Measurements from ENCODE around the gene CILP2.

Gene CILP2, protein sequence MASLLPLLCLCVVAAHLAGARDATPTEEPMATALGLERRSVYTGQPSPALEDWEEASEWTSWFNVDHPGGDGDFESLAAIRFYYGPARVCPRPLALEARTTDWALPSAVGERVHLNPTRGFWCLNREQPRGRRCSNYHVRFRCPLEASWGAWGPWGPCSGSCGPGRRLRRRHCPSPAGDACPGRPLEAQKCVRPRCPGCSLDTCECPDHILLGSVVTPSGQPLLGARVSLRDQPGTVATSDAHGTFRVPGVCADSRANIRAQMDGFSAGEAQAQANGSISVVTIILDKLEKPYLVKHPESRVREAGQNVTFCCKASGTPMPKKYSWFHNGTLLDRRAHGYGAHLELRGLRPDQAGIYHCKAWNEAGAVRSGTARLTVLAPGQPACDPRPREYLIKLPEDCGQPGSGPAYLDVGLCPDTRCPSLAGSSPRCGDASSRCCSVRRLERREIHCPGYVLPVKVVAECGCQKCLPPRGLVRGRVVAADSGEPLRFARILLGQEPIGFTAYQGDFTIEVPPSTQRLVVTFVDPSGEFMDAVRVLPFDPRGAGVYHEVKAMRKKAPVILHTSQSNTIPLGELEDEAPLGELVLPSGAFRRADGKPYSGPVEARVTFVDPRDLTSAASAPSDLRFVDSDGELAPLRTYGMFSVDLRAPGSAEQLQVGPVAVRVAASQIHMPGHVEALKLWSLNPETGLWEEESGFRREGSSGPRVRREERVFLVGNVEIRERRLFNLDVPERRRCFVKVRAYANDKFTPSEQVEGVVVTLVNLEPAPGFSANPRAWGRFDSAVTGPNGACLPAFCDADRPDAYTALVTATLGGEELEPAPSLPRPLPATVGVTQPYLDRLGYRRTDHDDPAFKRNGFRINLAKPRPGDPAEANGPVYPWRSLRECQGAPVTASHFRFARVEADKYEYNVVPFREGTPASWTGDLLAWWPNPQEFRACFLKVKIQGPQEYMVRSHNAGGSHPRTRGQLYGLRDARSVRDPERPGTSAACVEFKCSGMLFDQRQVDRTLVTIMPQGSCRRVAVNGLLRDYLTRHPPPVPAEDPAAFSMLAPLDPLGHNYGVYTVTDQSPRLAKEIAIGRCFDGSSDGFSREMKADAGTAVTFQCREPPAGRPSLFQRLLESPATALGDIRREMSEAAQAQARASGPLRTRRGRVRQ

DNA sequence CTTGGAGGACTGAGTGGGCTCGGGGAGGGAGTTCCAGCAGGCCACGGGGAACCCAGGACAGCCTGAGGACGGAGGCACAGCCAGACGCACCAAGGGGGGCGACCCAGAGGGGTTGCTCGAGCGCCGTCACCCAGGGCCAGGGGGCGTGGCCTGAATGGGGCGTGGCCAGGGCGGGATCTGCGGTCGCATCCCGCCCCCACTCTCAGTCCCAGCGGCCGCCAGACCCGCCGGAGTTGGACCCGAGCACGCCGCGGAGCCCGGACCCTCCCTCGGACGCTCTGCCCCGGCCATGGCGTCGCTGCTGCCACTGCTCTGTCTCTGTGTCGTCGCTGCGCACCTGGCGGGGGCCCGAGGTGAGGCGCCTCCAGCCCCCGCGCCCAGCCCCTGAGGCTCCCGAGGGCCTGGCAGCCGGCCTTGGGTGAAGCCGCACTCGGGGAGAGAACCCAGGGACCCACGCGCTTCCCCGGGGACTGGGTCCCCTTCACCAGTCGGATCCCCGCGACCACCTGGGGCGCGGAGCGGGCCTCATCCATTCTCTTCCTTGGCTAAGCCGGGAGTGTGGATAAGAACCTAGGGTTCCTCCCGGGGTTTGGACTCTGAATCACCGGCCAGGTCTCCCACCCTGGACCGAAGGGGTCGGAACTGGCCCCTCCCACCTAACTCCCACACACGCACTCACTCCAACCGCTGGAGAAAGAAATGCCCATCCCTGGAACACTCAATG lies at the start of gene CILP2:
Gene CILP2 (plus strand): TSS at position 205 of the 724 bp plus-strand sequence. CDS start 85 bp downstream, at position 290.
- H3K9ac ChIP-seq (ENCODE audit: low read length), result peak within 1 kb of the TSS; percentile 36
- no peaks in the 10 kb centered on the region for H3K4me1 ChIP-seq (ENCODE audit: control insufficient read depth, low read depth, low read length)
- no peaks in the 10 kb centered on the region for H3K9me3 ChIP-seq (ENCODE audit: control insufficient read depth, low read depth, low read length)
- peak within 1 kb of the TSS; percentile 59 for H3K4me3 ChIP-seq (ENCODE audit: low read length)
- no peaks in the 10 kb centered on the region for H3K36me3 ChIP-seq (ENCODE audit: control insufficient read depth, low read depth, low read length)
- peaks cover 19% of the 10 kb centered on the region for H3K27me3 ChIP-seq (ENCODE audit: control insufficient read depth, insufficient read depth, low read length)
- no peak within 1 kb of the TSS for H3K27ac ChIP-seq (ENCODE audit: low read length)

DNA sequence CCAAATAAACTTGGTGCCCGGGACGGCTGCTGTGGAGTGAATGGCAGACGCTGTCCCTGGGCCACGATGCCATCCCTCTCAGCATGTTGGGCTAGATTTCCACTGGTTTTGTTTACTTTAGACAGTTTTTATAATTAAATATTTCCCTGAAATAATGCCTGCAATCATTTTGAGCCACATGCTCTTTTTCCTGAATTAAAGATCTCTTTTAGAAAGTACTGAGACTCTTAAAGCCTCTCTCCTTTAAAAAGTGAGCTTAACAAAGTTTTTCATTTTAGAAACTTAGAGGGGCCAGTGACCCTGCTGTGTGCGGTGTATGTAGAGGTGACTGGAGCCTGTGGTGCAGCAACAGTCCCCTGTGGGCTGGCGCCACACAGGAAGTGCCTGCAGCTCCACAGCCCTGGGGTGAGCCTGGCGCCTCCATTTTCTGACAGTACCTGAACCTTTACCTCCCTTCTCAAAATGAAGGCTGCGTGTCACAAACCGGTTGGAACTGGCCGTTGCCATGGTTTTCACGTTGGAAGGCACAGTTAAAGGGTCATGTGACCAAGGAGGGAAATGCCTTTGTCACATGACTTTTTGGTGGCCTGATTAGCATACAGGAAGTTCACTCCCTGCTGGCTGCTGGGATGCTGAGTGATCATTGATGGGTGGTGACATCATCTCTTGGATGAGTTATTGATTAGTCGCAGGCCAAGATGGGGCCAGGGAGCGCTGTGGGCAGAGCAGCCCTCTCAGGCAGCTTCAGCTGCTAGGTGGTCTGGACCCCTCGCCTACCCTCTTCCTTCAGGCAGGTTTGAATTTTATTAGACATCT lies 49.0 kb upstream of the CILP2 start:
- Histone ChIP-seq H3K27me3 (ENCODE audit: control insufficient read depth, insufficient read depth, low read length) (no peaks in the 10 kb centered on the region), H3K9me3 (ENCODE audit: control insufficient read depth, low read depth, low read length) (no peaks in the 10 kb centered on the region), H3K27ac (ENCODE audit: low read length) (peak overlapping the region; percentile 94), H3K36me3 (ENCODE audit: control insufficient read depth, low read depth, low read length) (no peaks in the 10 kb centered on the region), H3K4me1 (ENCODE audit: control insufficient read depth, low read depth, low read length) (peaks cover 22% of the 10 kb centered on the region), H3K9ac (ENCODE audit: low read length) (peak overlapping the region; percentile 72), H3K4me3 (ENCODE audit: low read length) (no peak overlapping the region)

DNA sequence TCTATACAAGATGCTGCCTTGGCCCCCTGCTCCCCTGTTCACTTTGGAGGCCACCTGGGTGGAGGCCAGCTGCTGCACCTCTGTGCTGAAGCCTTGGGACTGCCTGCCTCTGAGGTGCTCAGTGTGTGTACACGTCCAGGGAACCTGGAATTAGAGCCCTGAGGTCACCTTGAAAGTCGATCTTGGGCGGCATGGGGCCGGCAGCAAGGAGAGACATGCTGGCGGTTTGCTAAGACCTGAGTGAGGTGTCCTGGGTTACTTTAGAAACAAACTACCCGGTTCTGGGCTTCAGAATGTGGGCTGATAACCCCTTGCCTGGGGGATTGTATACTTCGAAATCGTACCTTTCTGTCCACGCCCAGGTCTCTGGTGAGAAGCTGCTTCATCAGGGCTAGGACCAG lies 48.3 kb upstream of the CILP2 start:
- no peaks in the 10 kb centered on the region for H3K36me3 ChIP-seq (ENCODE audit: control insufficient read depth, low read depth, low read length)
- no peak overlapping the region for H3K4me3 ChIP-seq (ENCODE audit: low read length)
- H3K9me3 ChIP-seq (ENCODE audit: control insufficient read depth, low read depth, low read length), result no peaks in the 10 kb centered on the region
- H3K4me1 ChIP-seq (ENCODE audit: control insufficient read depth, low read depth, low read length), result peaks cover 22% of the 10 kb centered on the region
- no peaks in the 10 kb centered on the region for H3K27me3 ChIP-seq (ENCODE audit: control insufficient read depth, insufficient read depth, low read length)
- peak overlapping the region; percentile 85 for H3K27ac ChIP-seq (ENCODE audit: low read length)
- H3K9ac ChIP-seq (ENCODE audit: low read length), result peak overlapping the region; percentile 48

DNA sequence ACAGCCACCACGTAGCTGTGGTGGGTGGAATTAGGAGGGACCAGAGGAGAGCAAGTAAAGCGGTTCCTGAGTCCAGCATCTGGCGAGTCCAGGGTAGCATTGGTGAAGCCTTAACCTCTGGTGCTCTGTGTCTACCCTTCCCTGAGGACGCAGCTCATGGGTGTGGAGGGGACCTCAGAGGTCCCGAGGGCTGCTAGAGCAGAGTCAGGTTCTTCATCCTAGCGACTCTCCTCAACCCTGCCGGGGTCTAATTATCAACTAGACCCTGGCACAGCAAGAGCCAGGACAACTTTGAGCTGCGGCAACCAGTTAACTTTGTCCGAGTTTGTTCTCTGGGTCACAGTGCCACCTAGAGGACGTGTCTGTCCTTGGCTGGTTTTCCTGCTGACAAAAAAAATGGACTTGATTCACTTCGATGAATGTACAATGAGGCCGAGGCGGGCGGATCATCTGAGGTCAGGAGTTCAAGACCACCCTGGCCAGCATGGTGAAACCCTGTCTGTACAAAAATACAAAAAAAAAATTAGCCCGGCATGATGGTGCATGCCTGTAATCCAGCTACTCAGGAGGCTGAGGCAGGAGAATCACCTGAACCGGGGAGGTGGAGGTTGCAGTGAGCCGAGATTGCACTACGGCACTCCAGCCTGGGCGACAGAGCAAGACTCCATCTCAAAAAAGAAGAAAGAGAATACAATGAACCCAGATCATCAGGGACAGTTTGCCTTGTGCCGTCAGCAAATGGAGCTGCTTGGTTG lies 47.7 kb upstream of the CILP2 start:
- Histone ChIP-seq H3K9ac (ENCODE audit: low read length) (peak overlapping the region; percentile 48), H3K27me3 (ENCODE audit: control insufficient read depth, insufficient read depth, low read length) (no peaks in the 10 kb centered on the region), H3K27ac (ENCODE audit: low read length) (peak overlapping the region; percentile 85), H3K36me3 (ENCODE audit: control insufficient read depth, low read depth, low read length) (no peaks in the 10 kb centered on the region), H3K4me3 (ENCODE audit: low read length) (no peak overlapping the region), H3K9me3 (ENCODE audit: control insufficient read depth, low read depth, low read length) (no peaks in the 10 kb centered on the region), H3K4me1 (ENCODE audit: control insufficient read depth, low read depth, low read length) (peaks cover 22% of the 10 kb centered on the region)

DNA sequence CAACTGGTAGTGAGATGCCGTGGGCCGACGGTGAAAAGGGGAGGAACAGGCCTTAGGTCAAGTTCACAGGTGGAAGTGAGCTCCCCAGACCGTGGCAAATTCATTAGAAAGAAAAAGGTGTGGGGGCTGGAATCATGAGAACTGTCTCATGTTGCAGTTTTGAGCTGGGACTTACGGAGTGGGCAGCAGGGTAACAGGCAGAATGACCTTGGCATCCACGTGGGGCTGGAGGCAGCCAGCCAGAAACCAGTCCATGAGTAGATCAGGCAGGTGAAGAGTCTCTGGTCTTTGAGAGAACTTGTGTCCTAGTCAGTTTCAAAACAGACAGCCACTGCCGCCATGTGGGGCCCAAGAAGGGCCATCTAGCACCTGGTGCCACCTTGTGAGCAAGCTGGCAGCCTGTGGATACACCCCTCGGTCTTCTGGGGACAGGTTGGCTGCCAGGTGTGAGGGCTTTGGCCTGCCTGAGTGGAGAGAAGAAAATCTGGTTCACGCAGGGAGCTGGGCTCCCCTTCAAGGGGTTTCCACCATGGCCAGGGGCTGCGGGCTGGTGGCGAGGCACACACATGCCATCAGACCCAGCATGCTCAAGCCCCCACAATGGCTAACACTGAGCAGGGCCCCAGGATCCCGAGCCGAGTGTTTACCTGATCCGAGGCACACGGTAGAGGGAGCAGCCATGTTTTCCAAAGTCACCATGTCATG lies 46.6 kb upstream of the CILP2 start:
- peaks cover 8% of the 10 kb centered on the region for H3K36me3 ChIP-seq (ENCODE audit: control insufficient read depth, low read depth, low read length)
- H3K9me3 ChIP-seq (ENCODE audit: control insufficient read depth, low read depth, low read length), result no peaks in the 10 kb centered on the region
- no peak overlapping the region for H3K27ac ChIP-seq (ENCODE audit: low read length)
- H3K4me3 ChIP-seq (ENCODE audit: low read length), result no peak overlapping the region
- H3K27me3 ChIP-seq (ENCODE audit: control insufficient read depth, insufficient read depth, low read length), result no peaks in the 10 kb centered on the region
- peaks cover 22% of the 10 kb centered on the region for H3K4me1 ChIP-seq (ENCODE audit: control insufficient read depth, low read depth, low read length)
- no peak overlapping the region for H3K9ac ChIP-seq (ENCODE audit: low read length)

DNA sequence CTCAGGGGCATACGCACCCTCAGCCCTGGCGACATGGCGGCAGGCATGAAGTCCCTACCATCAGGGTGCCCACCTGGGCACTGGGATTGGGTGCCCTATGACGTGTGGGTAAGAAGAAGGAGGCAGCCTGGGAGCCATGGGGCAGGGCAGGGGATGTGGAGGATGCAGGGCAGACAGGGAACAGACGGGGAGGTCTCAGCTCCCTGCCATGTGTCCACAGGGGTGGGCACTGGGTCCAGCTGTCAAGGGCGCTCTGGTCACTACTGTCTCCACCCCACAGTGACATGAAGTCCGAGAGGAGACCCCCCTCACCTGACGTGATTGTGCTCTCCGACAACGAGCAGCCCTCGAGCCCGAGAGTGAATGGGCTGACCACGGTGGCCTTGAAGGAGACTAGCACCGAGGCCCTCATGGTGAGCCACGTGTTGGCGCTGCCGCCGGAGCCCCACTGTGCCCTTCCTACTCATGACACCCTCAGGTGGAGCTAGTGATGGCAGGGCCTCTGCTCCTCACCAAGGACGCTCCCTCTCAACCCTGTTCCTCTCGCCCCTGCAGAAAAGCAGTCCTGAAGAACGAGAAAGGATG lies 45.9 kb upstream of the CILP2 start:
- Histone ChIP-seq H3K9me3 (ENCODE audit: control insufficient read depth, low read depth, low read length) (no peaks in the 10 kb centered on the region), H3K27me3 (ENCODE audit: control insufficient read depth, insufficient read depth, low read length) (no peaks in the 10 kb centered on the region), H3K9ac (ENCODE audit: low read length) (no peak overlapping the region), H3K4me3 (ENCODE audit: low read length) (no peak overlapping the region), H3K36me3 (ENCODE audit: control insufficient read depth, low read depth, low read length) (peaks cover 13% of the 10 kb centered on the region), H3K27ac (ENCODE audit: low read length) (no peak overlapping the region), H3K4me1 (ENCODE audit: control insufficient read depth, low read depth, low read length) (peaks cover 22% of the 10 kb centered on the region)

DNA sequence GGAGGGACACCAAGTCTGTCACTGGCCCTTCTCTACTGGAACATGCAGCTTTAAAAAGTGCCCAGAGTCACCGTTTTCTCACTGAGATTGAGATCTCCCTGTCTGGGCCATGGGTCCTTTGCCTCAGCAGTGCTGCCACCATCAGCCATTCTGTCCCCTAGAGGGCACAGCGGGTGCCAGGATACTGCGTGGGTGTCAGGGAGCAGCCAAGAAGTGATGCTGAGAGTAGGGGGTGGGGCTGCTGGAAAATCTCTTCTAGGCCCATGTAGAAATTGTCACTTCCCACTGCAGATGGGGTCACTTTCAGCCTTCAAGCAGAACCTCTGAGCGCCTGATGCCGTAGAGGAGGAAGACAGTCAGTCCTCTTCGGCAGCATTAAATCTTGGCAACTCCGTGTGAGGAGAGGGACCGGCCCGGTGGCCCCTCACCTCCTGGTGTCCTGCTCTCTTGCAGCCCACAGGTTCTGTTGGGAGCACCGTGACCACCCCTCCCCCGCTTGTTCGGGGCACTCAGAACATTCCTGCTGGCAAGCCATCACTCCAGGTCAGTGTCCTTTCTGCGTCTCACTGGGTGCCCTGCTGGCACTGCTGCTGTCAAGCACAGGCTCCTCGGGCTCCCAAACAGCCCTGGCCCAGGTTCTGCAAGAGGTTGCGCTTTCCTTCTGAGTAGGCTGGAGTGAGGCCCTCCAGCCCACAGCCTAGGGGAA lies 44.1 kb upstream of the CILP2 start:
- H3K9me3 ChIP-seq (ENCODE audit: control insufficient read depth, low read depth, low read length), result no peaks in the 10 kb centered on the region
- H3K4me1 ChIP-seq (ENCODE audit: control insufficient read depth, low read depth, low read length), result peaks cover 13% of the 10 kb centered on the region
- H3K9ac ChIP-seq (ENCODE audit: low read length), result no peak overlapping the region
- peaks cover 27% of the 10 kb centered on the region for H3K36me3 ChIP-seq (ENCODE audit: control insufficient read depth, low read depth, low read length)
- H3K27ac ChIP-seq (ENCODE audit: low read length), result no peak overlapping the region
- H3K27me3 ChIP-seq (ENCODE audit: control insufficient read depth, insufficient read depth, low read length), result no peaks in the 10 kb centered on the region
- H3K4me3 ChIP-seq (ENCODE audit: low read length), result no peak overlapping the region

DNA sequence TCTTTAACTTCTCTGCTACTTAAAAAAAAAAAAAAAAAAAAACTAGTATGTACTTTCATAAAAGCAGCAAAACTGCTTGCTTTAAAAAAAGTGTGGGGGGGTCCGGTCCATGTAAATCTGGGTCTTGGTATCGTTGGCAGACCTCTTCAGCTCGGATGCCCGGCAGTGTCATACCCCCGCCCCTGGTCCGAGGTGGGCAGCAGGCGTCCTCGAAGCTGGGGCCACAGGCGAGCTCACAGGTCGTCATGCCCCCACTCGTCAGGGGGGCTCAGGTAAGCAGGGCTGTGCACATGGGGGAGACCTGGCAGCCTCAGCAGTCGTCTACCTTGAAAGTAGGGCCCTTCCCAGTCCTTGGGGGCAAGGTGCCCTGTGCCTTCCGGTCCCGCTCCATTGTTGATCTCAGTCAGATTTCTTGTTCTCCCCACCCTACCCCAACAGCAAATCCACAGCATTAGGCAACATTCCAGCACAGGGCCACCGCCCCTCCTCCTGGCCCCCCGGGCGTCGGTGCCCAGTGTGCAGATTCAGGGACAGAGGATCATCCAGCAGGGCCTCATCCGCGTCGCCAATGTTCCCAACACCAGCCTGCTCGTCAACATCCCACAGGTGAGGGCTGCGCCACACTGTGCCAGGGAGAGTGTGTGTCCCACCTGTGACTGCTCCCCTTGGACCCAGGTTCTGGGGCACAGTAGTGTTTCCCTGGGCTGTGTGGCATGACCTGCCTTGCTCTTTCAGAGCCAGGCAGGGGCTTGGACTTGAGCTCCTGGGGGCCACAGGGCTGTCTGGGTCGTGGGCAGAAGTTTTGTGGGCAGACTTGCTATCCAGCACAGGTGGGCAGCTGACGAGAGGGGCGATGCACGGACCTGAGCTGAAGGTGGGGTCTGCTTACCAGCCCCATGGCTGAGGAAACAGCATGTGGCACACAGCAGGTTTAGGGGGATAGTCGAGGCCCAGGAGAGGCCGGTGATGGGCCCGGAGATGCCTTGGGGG lies 42.2 kb upstream of the CILP2 start:
- peaks cover 37% of the 10 kb centered on the region for H3K36me3 ChIP-seq (ENCODE audit: control insufficient read depth, low read depth, low read length)
- no peak overlapping the region for H3K9ac ChIP-seq (ENCODE audit: low read length)
- no peaks in the 10 kb centered on the region for H3K27me3 ChIP-seq (ENCODE audit: control insufficient read depth, insufficient read depth, low read length)
- no peaks in the 10 kb centered on the region for H3K4me1 ChIP-seq (ENCODE audit: control insufficient read depth, low read depth, low read length)
- H3K4me3 ChIP-seq (ENCODE audit: low read length), result no peak overlapping the region
- H3K9me3 ChIP-seq (ENCODE audit: control insufficient read depth, low read depth, low read length), result no peaks in the 10 kb centered on the region
- no peak overlapping the region for H3K27ac ChIP-seq (ENCODE audit: low read length)

Measured in iPS-18a (cell line).